MM.1S (cell line): ENCODE data around the gene SHROOM3.

Experiments used
- EZH2 ChIP-seq: fragments of 300-600 bp; sonication (generic); optimal IDR thresholded peaks from 2 replicates; pipeline ENCODE3; 2017; ENCODE audit warnings: low read depth, mild to moderate bottlenecking, antibody characterized with exemption, low read length, mixed read lengths
- TF ChIP-seq, protein P1 (sequence below): fragments of 300-600 bp; sonication (generic); IDR thresholded peaks from 2 replicates; pipeline ENCODE4 v1.5.1; 2016; ENCODE audit warnings: antibody characterized with exemption, low read length, mixed read lengths

DNA sequence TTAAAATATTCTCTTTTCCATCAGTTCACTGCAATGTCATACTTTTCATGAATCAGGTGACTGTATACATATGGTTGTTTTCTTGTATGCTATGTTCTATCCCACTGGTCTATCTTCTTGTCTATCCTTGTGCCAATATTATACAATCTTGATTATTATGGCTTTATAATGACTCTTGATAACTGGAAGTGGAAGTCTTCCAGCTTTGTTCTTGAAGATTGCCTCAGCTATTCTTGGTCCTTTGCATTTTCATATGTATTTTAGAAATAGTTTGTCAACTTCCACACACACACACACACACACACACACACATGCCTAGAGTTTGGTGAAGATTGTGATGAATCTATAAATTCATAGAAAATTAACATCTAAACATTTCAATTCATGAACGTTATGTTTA, 67.9 kb downstream of the SHROOM3 start:
- TF ChIP-seq, protein P1, sequence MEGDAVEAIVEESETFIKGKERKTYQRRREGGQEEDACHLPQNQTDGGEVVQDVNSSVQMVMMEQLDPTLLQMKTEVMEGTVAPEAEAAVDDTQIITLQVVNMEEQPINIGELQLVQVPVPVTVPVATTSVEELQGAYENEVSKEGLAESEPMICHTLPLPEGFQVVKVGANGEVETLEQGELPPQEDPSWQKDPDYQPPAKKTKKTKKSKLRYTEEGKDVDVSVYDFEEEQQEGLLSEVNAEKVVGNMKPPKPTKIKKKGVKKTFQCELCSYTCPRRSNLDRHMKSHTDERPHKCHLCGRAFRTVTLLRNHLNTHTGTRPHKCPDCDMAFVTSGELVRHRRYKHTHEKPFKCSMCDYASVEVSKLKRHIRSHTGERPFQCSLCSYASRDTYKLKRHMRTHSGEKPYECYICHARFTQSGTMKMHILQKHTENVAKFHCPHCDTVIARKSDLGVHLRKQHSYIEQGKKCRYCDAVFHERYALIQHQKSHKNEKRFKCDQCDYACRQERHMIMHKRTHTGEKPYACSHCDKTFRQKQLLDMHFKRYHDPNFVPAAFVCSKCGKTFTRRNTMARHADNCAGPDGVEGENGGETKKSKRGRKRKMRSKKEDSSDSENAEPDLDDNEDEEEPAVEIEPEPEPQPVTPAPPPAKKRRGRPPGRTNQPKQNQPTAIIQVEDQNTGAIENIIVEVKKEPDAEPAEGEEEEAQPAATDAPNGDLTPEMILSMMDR = no peak
- no peak for TF ChIP-seq EZH2
